ENCODE results near the gene NUPR1. TPM values are rescaled to one million over a fixed set of nuclear protein-coding genes. Genes with fewer than 3 reads are reported as not detected.

NUPR1 gene
- polyA plus RNA-seq, 2 of the 4 experiments (the other 2 are of a cell fraction) = 29.3 to 47.8 TPM

GRCh38 chr16:28534542-28535373 is 4.0 kb downstream of the NUPR1 start:
- TF ChIP-seq, protein P1, sequence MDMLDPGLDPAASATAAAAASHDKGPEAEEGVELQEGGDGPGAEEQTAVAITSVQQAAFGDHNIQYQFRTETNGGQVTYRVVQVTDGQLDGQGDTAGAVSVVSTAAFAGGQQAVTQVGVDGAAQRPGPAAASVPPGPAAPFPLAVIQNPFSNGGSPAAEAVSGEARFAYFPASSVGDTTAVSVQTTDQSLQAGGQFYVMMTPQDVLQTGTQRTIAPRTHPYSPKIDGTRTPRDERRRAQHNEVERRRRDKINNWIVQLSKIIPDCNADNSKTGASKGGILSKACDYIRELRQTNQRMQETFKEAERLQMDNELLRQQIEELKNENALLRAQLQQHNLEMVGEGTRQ (IDR thresholded peaks at IDR 0.05) = no peak
- TF ChIP-seq MAFK (IDR thresholded peaks at IDR 0.05; ENCODE audit: partially characterized antibody) = no peak
- TF ChIP-seq CTCF (IDR thresholded peaks at IDR 0.05) = no peak
- H3K9me3 ChIP-seq = no peaks in the 10 kb centered on the region
- 63% methylated on average over 5 of the region's 5 CpGs for WGBS (ENCODE audit: missing lambda C conversion rate)
- H3K4me1 ChIP-seq = peaks cover 31% of the 10 kb centered on the region
- ChIA-PET CTCF (interaction anchor here (1.0 to 1.6 kb wide), 7 partner anchors 8 to 218 kb away, joined by 3 to 4 read pairs (median 3); no protein-coding TSS in a partner anchor), POLR2A (no interaction called here)
- no peak overlapping the region for H3K27ac ChIP-seq
- no peak overlapping the region for H3K4me3 ChIP-seq
- DNase-seq (ENCODE audit: low read depth in 1 of 2, low spot score in 1 of 2) = no peak
- no peak for FAIRE-seq
- no peak for ATAC-seq
- no peak overlapping the region for H3K4me2 ChIP-seq

- WGBS (ENCODE audit: missing lambda C conversion rate) = 81% methylated on average over 5 of the region's 5 CpGs
- TF ChIP-seq RARB (CRISPR knock-in tag; IDR thresholded peaks at IDR 0.05) (no peak), RCOR1 (IDR thresholded peaks at IDR 0.05; ENCODE audit: low read depth, low read length) (no peak), RAD21 (conservative IDR thresholded peaks at IDR 0.05 in 1 of 2, IDR thresholded peaks at IDR 0.05 in 1 of 2) (no peak), KDM1A (IDR thresholded peaks at IDR 0.05; ENCODE audit: low read depth) (no peak), CBX2 (IDR thresholded peaks at IDR 0.05; ENCODE audit: borderline replicate concordance, low read depth) (no peak), CEBPB (IDR thresholded peaks at IDR 0.05) (no peak), HOXB5 (CRISPR knock-in tag; IDR thresholded peaks at IDR 0.05) (no peak), HEYL (CRISPR knock-in tag; IDR thresholded peaks at IDR 0.05) (no peak), SREBF2 (IDR thresholded peaks at IDR 0.05) (no peak)
- TF ChIP-seq, protein P2, sequence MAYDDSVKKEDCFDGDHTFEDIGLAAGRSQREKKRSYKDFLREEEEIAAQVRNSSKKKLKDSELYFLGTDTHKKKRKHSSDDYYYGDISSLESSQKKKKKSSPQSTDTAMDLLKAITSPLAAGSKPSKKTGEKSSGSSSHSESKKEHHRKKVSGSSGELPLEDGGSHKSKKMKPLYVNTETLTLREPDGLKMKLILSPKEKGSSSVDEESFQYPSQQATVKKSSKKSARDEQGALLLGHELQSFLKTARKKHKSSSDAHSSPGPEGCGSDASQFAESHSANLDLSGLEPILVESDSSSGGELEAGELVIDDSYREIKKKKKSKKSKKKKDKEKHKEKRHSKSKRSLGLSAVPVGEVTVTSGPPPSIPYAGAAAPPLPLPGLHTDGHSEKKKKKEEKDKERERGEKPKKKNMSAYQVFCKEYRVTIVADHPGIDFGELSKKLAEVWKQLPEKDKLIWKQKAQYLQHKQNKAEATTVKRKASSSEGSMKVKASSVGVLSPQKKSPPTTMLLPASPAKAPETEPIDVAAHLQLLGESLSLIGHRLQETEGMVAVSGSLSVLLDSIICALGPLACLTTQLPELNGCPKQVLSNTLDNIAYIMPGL (CRISPR knock-in tag; IDR thresholded peaks at IDR 0.05; ENCODE audit: borderline replicate concordance) = no peak
- POLR2A ChIA-PET = no interaction called here
Observed at GRCh38 chr16:28532940-28533647, 5.7 kb downstream of the NUPR1 start.

More at GRCh38 chr16:28532940-28533647, 5.7 kb downstream of the NUPR1 start:
- DNase-seq (ENCODE audit: low read depth in 1 of 2, low spot score in 1 of 2) (no peak), FAIRE-seq (no peak), ATAC-seq (peak in 1 of 2 experiments; percentile 12; a peak in 2 of 6 replicates)
- Histone ChIP-seq H3K4me1 (peaks cover 14% of the 10 kb centered on the region; the same call in 2 of the 3 replicates), H3K4me2 (no peak overlapping the region), H3K27ac (peak overlapping the region in 1 of 2 experiments; percentile 27; a peak in 1 of 6 replicates), H3K4me3 (no peak overlapping the region), H3K9me3 (no peaks in the 10 kb centered on the region)
- CTCF ChIA-PET = interaction anchor here (1.3 kb wide), 1 partner anchor 17 kb away, joined by 3 read pairs; no protein-coding TSS in a partner anchor

All from A549 (cell line).